PC-3 (cell line): ENCODE data around the gene NT5DC3. TPM values are rescaled to one million over a fixed set of nuclear protein-coding genes. Genes with fewer than 3 reads are reported as not detected.
A peak's percentile ranks its signal among the peaks of the same experiment; 100 is the strongest.

Source experiments
- ATAC-seq: fragments of 200-7000 bp; cut with Tn5 transposase; 2 replicates; pipeline ENCODE4 v1.9.1; 2020; ENCODE audit warnings: mild to moderate bottlenecking, moderate library complexity
- BruUV-seq: library from RNA; stranded (reverse); fragments of 400-500 nt; replicated peaks from 2 replicates; lab custom pipeline; 2021; lab: Mats Ljungman, UMichigan
- CTCF ChIA-PET: fragments of 300-600 bp; sonication (Branson Sonifier 250); formaldehyde crosslinking; loops from one replicate; lab custom pipeline; 2022; ENCODE audit warnings: antibody characterized with exemption; lab: Charles Lee
- POLR2A ChIA-PET: fragments of 300-600 bp; sonication (Branson Sonifier 250); formaldehyde crosslinking; loops from one replicate; lab custom pipeline; 2022; ENCODE audit warnings: antibody characterized with exemption; ENCODE audit not compliant: unreplicated experiment; lab: Charles Lee
- DNase-seq: peaks from one replicate; pipeline ENCODE4 v3.0.0-alpha.2; 2015
- H2AFZ ChIP-seq: fragments of 300-600 bp; sonication (generic); 2 replicates; pipeline ENCODE4 v1.6.0; 2016; ENCODE audit warnings: antibody characterized with exemption, low read length
- H3F3A ChIP-seq: fragments of 300-600 bp; sonication (generic); one replicate; pipeline ENCODE4 v1.6.0; 2017; ENCODE audit warnings: antibody characterized with exemption, low read length, control low read depth, mild to moderate bottlenecking; ENCODE audit not compliant: unreplicated experiment
- H3K27ac ChIP-seq: fragments of 300-600 bp; sonication (generic); 2 replicates; pipeline ENCODE4 v1.5.1; 2016; ENCODE audit warnings: mild to moderate bottlenecking, low read length
- H3K27me3 ChIP-seq: fragments of 300-600 bp; sonication (generic); 2 replicates; pipeline ENCODE4 v1.6.1; 2016; ENCODE audit warnings: low read length, mixed read lengths
- H3K36me3 ChIP-seq: fragments of 300-600 bp; sonication (generic); 2 replicates; pipeline ENCODE4 v1.6.1; 2016; ENCODE audit warnings: low read depth, mixed run types, low read length, mixed read lengths
- H3K4me1 ChIP-seq: fragments of 300-600 bp; sonication (generic); 2 replicates; pipeline ENCODE4 v1.5.1; 2016; ENCODE audit warnings: low read length; ENCODE audit not compliant: insufficient read depth
- H3K4me2 ChIP-seq: fragments of 300-600 bp; sonication (generic); 2 replicates; pipeline ENCODE4 v1.6.0; 2016; ENCODE audit warnings: low read length
- H3K4me3 ChIP-seq: fragments of 300-600 bp; sonication (generic); 2 replicates; pipeline ENCODE4 v1.5.1; 2016; ENCODE audit warnings: mild to moderate bottlenecking, low read length, mixed read lengths
- H3K79me2 ChIP-seq: fragments of 300-600 bp; sonication (generic); 2 replicates; pipeline ENCODE4 v1.6.1; 2017; ENCODE audit warnings: low read length, mixed read lengths
- H3K9ac ChIP-seq: fragments of 300-600 bp; sonication (generic); 2 replicates; pipeline ENCODE4 v1.6.0; 2016; ENCODE audit warnings: mild to moderate bottlenecking, low read length
- H3K9me2 ChIP-seq: fragments of 300-600 bp; sonication (generic); replicated peaks from 2 replicates; pipeline ENCODE4 v1.6.1; 2016; ENCODE audit warnings: mixed run types, low read length, mixed read lengths
- H3K9me3 ChIP-seq: fragments of 300-600 bp; sonication (generic); 2 replicates; pipeline ENCODE4 v1.6.1; 2016; ENCODE audit warnings: low read length, mixed read lengths
- H4K20me1 ChIP-seq: fragments of 300-600 bp; sonication (generic); 2 replicates; pipeline ENCODE4 v1.6.1; 2016; ENCODE audit warnings: low read length, mixed read lengths
- CTCF ChIP-seq: fragments of 300-600 bp; sonication (generic); conservative IDR thresholded peaks from 2 replicates; pipeline ENCODE4 v1.5.1; 2017; ENCODE audit warnings: antibody characterized with exemption, low read depth, mild to moderate bottlenecking, low read length
- EZH2 ChIP-seq: fragments of 300-600 bp; sonication (generic); IDR thresholded peaks from one replicate; pipeline ENCODE4 v1.6.1; 2017; ENCODE audit warnings: antibody characterized with exemption, mild to moderate bottlenecking, low read length; ENCODE audit not compliant: unreplicated experiment
- EZH2phosphoT487 ChIP-seq: fragments of 300-600 bp; sonication (generic); IDR thresholded peaks from 2 replicates; pipeline ENCODE4 v1.6.1; 2018; ENCODE audit warnings: mild to moderate bottlenecking, antibody characterized with exemption, low read length, borderline replicate concordance
- intact Hi-C: fragments of 100-400 bp; cut with micrococcal nuclease; formaldehyde crosslinking; loops from 2 replicates; pipeline ENCODE4 v1.9.0; 2023
- total RNA-seq: library from RNA; depleted of rRNA; stranded (reverse); fragments of >200 nt; gene quantifications from 2 replicates; pipeline ENCODE4 v1.2.3, GENCODE V29; 2014

Gene NT5DC3
- total RNA-seq, 1 experiment from 2014 or later: 15.7 TPM

GRCh38 chr12:103769240-103769945, 71.6 kb downstream of the NT5DC3 start:
- no peaks in the 10 kb centered on the region for H3K9me2 ChIP-seq
- intact Hi-C loops: no loop called here
- POLR2A ChIA-PET: no interaction called here
- TF ChIP-seq EZH2 (no peak), EZH2phosphoT487 (no peak), CTCF (no peak)
- no peaks in the 10 kb centered on the region for H3K9me3 ChIP-seq
- CTCF ChIA-PET: no interaction called here
- DNase-seq (no peak), ATAC-seq (no peak)
- no peak overlapping the region for H3K27ac ChIP-seq
- no peak overlapping the region for H3K4me3 ChIP-seq
- no peaks in the 10 kb centered on the region for H3K27me3 ChIP-seq
- no peak overlapping the region for H2AFZ ChIP-seq
- no peaks in the 10 kb centered on the region for H3K79me2 ChIP-seq
- no peaks in the 10 kb centered on the region; the same call in 1 of the 2 replicates for H3K36me3 ChIP-seq
- no peaks in the 10 kb centered on the region for H3F3A ChIP-seq
- no peaks in the 10 kb centered on the region for H3K4me1 ChIP-seq
- BruUV-seq: no TSS peak
- H3K9ac ChIP-seq: no peak overlapping the region
- H4K20me1 ChIP-seq: no peaks in the 10 kb centered on the region
- H3K4me2 ChIP-seq: no peak overlapping the region

- Histone ChIP-seq H4K20me1 (no peaks in the 10 kb centered on the region), H3K27me3 (no peaks in the 10 kb centered on the region), H3K36me3 (peaks cover 2% of the 10 kb centered on the region; the same call in 1 of the 2 replicates), H3K9me3 (no peaks in the 10 kb centered on the region), H2AFZ (no peak overlapping the region), H3F3A (no peaks in the 10 kb centered on the region), H3K27ac (no peak overlapping the region), H3K4me1 (no peaks in the 10 kb centered on the region), H3K9me2 (no peaks in the 10 kb centered on the region), H3K9ac (no peak overlapping the region), H3K79me2 (no peaks in the 10 kb centered on the region), H3K4me3 (no peak overlapping the region), H3K4me2 (no peak overlapping the region)
- ATAC-seq (peak; percentile 23; the same call in 1 of the 2 replicates), DNase-seq (peak; percentile 17)
- intact Hi-C loops: no loop called here
- ChIA-PET POLR2A (no interaction called here), CTCF (no interaction called here)
- TF ChIP-seq EZH2phosphoT487: no peak
- TF ChIP-seq CTCF: peak; percentile 33
- no TSS peak for BruUV-seq
Measured at GRCh38 chr12:103768467-103769123, 72.4 kb downstream of the NT5DC3 start.

GRCh38 chr12:103766028-103766427, 75.0 kb downstream of the NT5DC3 start:
- H3K4me1 ChIP-seq: no peaks in the 10 kb centered on the region
- H3K4me3 ChIP-seq: no peak overlapping the region
- POLR2A ChIA-PET: interaction anchor here (0.6 kb wide), 1 partner anchor 15 kb away, joined by 3 read pairs; no protein-coding TSS in a partner anchor
- no peaks in the 10 kb centered on the region for H4K20me1 ChIP-seq
- intact Hi-C loops: no loop called here
- H3K27ac ChIP-seq: no peak overlapping the region
- TF ChIP-seq EZH2phosphoT487: no peak
- no peak for TF ChIP-seq EZH2
- no peak for TF ChIP-seq CTCF
- no peak for ATAC-seq
- H3K9me3 ChIP-seq: no peaks in the 10 kb centered on the region
- no peak overlapping the region for H3K4me2 ChIP-seq
- H3K27me3 ChIP-seq: no peaks in the 10 kb centered on the region
- no peaks in the 10 kb centered on the region for H3K79me2 ChIP-seq
- no peak overlapping the region for H2AFZ ChIP-seq
- no peaks in the 10 kb centered on the region for H3F3A ChIP-seq
- CTCF ChIA-PET: no interaction called here
- DNase-seq: no peak
- no peak overlapping the region for H3K9ac ChIP-seq
- no TSS peak for BruUV-seq
- no peaks in the 10 kb centered on the region for H3K9me2 ChIP-seq
- H3K36me3 ChIP-seq: peaks cover 2% of the 10 kb centered on the region; the same call in 1 of the 2 replicates
